ENCODE results near the gene PAAF1.

Gene PAAF1

GRCh38 chr11:73876424-73877310 lies at the start of gene PAAF1, which contains the start of gene COA4:
TSS of gene PAAF1 (plus strand) at chr11:73876999. CDS start at chr11:73877022, 23 bp downstream.
TSS of gene COA4 (minus strand) at chr11:73876846. CDS start at chr11:73873378, 3,468 bp downstream.
- peak; percentile 99 for DNase-seq (ENCODE audit: low read depth, low spot score)

GRCh38 chr11:73830261-73830660 lies 46.5 kb upstream of the PAAF1 start:
- DNase-seq (ENCODE audit: low read depth, low spot score), result no peak

GRCh38 chr11:73833067-73833466 lies 43.7 kb upstream of the PAAF1 start:
- DNase-seq (ENCODE audit: low read depth, low spot score), result peak; percentile 8

- DNase-seq (ENCODE audit: low read depth, low spot score), result peak; percentile 46
Measured at GRCh38 chr11:73838443-73839122, 38.2 kb upstream of the PAAF1 start.

GRCh38 chr11:73839123-73839457 lies 37.7 kb upstream of the PAAF1 start:
- DNase-seq (ENCODE audit: low read depth, low spot score), result no peak

GRCh38 chr11:73851046-73851764 lies 25.6 kb upstream of the PAAF1 start:
- DNase-seq (ENCODE audit: low read depth, low spot score), result no peak

- no peak for DNase-seq (ENCODE audit: low read depth, low spot score)
Measured at GRCh38 chr11:73852049-73852448, 24.8 kb upstream of the PAAF1 start.

GRCh38 chr11:73854680-73855079 lies 22.1 kb upstream of the PAAF1 start:
- DNase-seq (ENCODE audit: low read depth, low spot score), result no peak

- no peak for DNase-seq (ENCODE audit: low read depth, low spot score)
Measured at GRCh38 chr11:73856031-73856567, 20.7 kb upstream of the PAAF1 start.

- no peak for DNase-seq (ENCODE audit: low read depth, low spot score)
Measured at GRCh38 chr11:73859671-73860070, 17.1 kb upstream of the PAAF1 start.

- no peak for DNase-seq (ENCODE audit: low read depth, low spot score)
Measured at GRCh38 chr11:73860202-73860601, 16.6 kb upstream of the PAAF1 start.

GRCh38 chr11:73862986-73863385 lies 13.8 kb upstream of the PAAF1 start:
- no peak for DNase-seq (ENCODE audit: low read depth, low spot score)

GRCh38 chr11:73866095-73866579 lies 10.7 kb upstream of the PAAF1 start:
- no peak for DNase-seq (ENCODE audit: low read depth, low spot score)

GRCh38 chr11:73866586-73866996 lies 10.2 kb upstream of the PAAF1 start:
- DNase-seq (ENCODE audit: low read depth, low spot score), result peak; percentile 24

- DNase-seq (ENCODE audit: low read depth, low spot score), result no peak
Measured at GRCh38 chr11:73869332-73869949, 7.4 kb upstream of the PAAF1 start.

- no peak for DNase-seq (ENCODE audit: low read depth, low spot score)
Measured at GRCh38 chr11:73870261-73870660, 6.5 kb upstream of the PAAF1 start.

GRCh38 chr11:73872749-73873357 lies 3.9 kb upstream of the PAAF1 start:
- no peak for DNase-seq (ENCODE audit: low read depth, low spot score)

- DNase-seq (ENCODE audit: low read depth, low spot score), result no peak
Measured at GRCh38 chr11:73875380-73875779, 1.4 kb upstream of the PAAF1 start.

GRCh38 chr11:73875840-73876239 lies 959 bp upstream of the PAAF1 start:
- DNase-seq (ENCODE audit: low read depth, low spot score), result peak; percentile 39

GRCh38 chr11:73878771-73879170 lies 2.0 kb downstream of the PAAF1 start:
- no peak for DNase-seq (ENCODE audit: low read depth, low spot score)

GRCh38 chr11:73880449-73880848 lies 3.6 kb downstream of the PAAF1 start:
- DNase-seq (ENCODE audit: low read depth, low spot score), result peak; percentile 93
